Lower lobe of right lung (tissue), 2 donors: ENCODE measurements around the gene DPYSL4. TPM values are rescaled to one million over a fixed set of nuclear protein-coding genes. Genes with fewer than 3 reads are reported as not detected.

Source experiments
- ATAC-seq, 2 donors: fragments of 200-7000 bp; cut with Tn5 transposase; one replicate each; pipeline ENCODE4 v1.9.1; 2020 to 2022; ENCODE audit warnings: mild to moderate bottlenecking in 2 of 2, moderate library complexity in 2 of 2
- DNase-seq: peaks from one replicate; pipeline ENCODE4 v3.0.0-alpha.2; 2020
- H3K27ac ChIP-seq: fragments of 200-600 bp; one replicate; pipeline ENCODE4 v1.8.0; 2022
- H3K27me3 ChIP-seq: fragments of 200-600 bp; one replicate; pipeline ENCODE4 v1.8.0; 2022; ENCODE audit warnings: low read depth
- H3K36me3 ChIP-seq: fragments of 200-600 bp; one replicate; pipeline ENCODE4 v1.8.0; 2022; ENCODE audit warnings: mild to moderate bottlenecking
- H3K4me1 ChIP-seq: fragments of 200-600 bp; one replicate; pipeline ENCODE4 v1.8.0; 2022
- H3K4me3 ChIP-seq: fragments of 200-600 bp; one replicate; pipeline ENCODE4 v1.8.0; 2022; ENCODE audit warnings: mild to moderate bottlenecking
- H3K9me3 ChIP-seq: fragments of 200-600 bp; one replicate; pipeline ENCODE4 v1.8.0; 2022
- CTCF ChIP-seq: fragments of 200-600 bp; IDR thresholded peaks from one replicate; pipeline ENCODE4 v1.8.0; 2022; ENCODE audit warnings: antibody characterized with exemption, mild to moderate bottlenecking
- intact Hi-C: fragments of 100-400 bp; cut with DNase I; formaldehyde crosslinking; loops from one replicate; pipeline ENCODE4 v1.11.0; 2022
- total RNA-seq: library from RNA; stranded (reverse); fragmentation: NEBNext Ultra II Directional; extraction: Animal tissue kit (Norgen Biotek cat#: 25700); gene quantifications from one replicate; pipeline ENCODE4 v1.2.1, GENCODE V29; 2021
- donor health status: DM: no; HTN: yes; CAD: no; lungs with severe emphysema.

DPYSL4 gene
- total RNA-seq, 1 donor from 2014 or later, result 2.1 TPM

DNA sequence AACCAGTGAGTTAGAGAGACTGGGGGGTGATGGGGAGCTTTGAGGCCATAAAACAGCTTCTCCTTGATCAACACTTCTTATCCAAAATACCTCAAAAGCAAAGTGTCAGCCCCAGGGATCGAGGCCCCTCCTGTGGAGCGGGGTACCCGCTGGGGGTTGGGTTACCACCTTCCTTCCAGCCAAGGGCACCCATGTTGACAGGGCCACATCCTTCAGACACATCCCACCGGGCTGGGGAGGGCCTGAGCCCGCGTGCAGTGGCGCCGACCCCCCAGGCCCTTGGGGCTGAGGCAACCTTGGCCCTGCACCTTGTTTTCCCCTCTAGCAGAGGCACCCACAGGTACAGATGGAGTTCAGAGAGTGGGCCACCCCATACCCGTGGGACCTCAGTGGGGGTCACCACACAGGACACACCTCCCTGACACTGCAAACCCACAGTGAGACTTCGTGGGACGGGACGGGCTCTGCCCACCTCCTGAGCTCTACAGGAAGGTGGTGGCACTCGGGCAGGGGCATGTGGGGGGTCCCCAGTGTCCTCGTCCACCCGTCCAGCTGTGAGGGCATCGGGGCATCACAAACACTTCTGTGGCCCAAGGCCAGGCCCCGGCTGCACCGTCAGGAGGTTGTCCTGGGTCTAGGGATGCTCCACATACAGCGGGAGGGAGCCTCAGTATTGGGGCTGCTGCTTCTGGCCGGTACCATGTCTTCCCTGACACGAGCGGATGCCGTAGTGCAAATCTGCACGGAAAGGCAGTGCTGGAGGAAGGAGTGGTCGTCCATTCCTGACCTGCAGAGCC lies 10.7 kb downstream of the DPYSL4 start:
- Histone ChIP-seq H3K27me3 (peaks cover 9% of the 10 kb centered on the region), H3K9me3 (no peaks in the 10 kb centered on the region), H3K4me3 (no peak overlapping the region), H3K36me3 (no peaks in the 10 kb centered on the region), H3K27ac (no peak overlapping the region), H3K4me1 (no peaks in the 10 kb centered on the region)
- ATAC-seq (no peak), DNase-seq (peak; percentile 30)
- intact Hi-C loops, result no loop called here
- no peak for TF ChIP-seq CTCF

DNA sequence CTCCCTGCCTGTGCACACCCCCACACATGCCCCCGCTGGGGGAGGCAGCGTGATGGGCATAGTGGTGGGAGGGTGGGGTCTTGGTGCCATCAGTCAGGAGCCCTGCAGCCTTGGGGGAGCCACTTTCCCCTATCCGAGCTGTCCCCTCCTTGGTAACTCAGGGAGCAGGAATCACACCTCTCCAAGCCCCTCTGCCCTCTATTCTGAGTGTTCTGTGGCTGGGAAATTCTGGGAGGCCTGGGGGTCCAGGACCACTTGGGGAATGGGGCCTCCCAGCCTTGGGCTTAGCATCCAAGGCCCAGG lies 11.3 kb downstream of the DPYSL4 start:
- TF ChIP-seq CTCF, result no peak

GRCh38 chr10:132198381-132199181 lies 11.8 kb downstream of the DPYSL4 start:
- Histone ChIP-seq H3K27ac (no peak overlapping the region), H3K36me3 (no peaks in the 10 kb centered on the region), H3K27me3 (peaks cover 9% of the 10 kb centered on the region), H3K4me3 (no peak overlapping the region), H3K4me1 (no peaks in the 10 kb centered on the region), H3K9me3 (no peaks in the 10 kb centered on the region)
- ATAC-seq, result no peak
- no peak for TF ChIP-seq CTCF
- DNase-seq, result peak; percentile 45
- intact Hi-C loops, result no loop called here

More for the DNA sequence above, 11.3 kb downstream of the DPYSL4 start:
- Histone ChIP-seq H3K27ac (no peak overlapping the region), H3K9me3 (no peaks in the 10 kb centered on the region), H3K4me1 (no peaks in the 10 kb centered on the region), H3K36me3 (no peaks in the 10 kb centered on the region), H3K27me3 (peaks cover 9% of the 10 kb centered on the region), H3K4me3 (no peak overlapping the region)
- intact Hi-C loops, result no loop called here
- no peak for DNase-seq
- ATAC-seq, result no peak

GRCh38 chr10:132199268-132199853 lies 12.6 kb downstream of the DPYSL4 start:
- no peaks in the 10 kb centered on the region for H3K36me3 ChIP-seq
- H3K4me1 ChIP-seq, result no peaks in the 10 kb centered on the region
- intact Hi-C loops, result no loop called here
- no peak overlapping the region for H3K27ac ChIP-seq
- H3K4me3 ChIP-seq, result no peak overlapping the region
- peaks cover 9% of the 10 kb centered on the region for H3K27me3 ChIP-seq
- no peaks in the 10 kb centered on the region for H3K9me3 ChIP-seq
- DNase-seq (peak; percentile 23), ATAC-seq (no peak)
- no peak for TF ChIP-seq CTCF

- Histone ChIP-seq H3K36me3 (no peaks in the 10 kb centered on the region), H3K4me1 (no peaks in the 10 kb centered on the region), H3K27me3 (peaks cover 9% of the 10 kb centered on the region), H3K9me3 (no peaks in the 10 kb centered on the region), H3K27ac (no peak overlapping the region), H3K4me3 (no peak overlapping the region)
- TF ChIP-seq CTCF, result no peak
- ATAC-seq, result no peak
- intact Hi-C loops, result no loop called here
- DNase-seq, result peak; percentile 28
Observed at GRCh38 chr10:132199854-132200311, 13.1 kb downstream of the DPYSL4 start.
